Measurements from ENCODE around the gene CHMP5.

Gene CHMP5

GRCh38 chr9:33329979-33330378, 65.1 kb downstream of the CHMP5 start:
- no peak for TF ChIP-seq CTCF (IDR thresholded peaks at IDR 0.05; ENCODE audit: low read depth, low read length)

GRCh38 chr9:33331377-33331891, 66.6 kb downstream of the CHMP5 start:
- TF ChIP-seq CTCF (IDR thresholded peaks at IDR 0.05; ENCODE audit: low read depth, low read length), result no peak
- no peak for DNase-seq (ENCODE audit: extremely low read depth, low read depth)

More at GRCh38 chr9:33329979-33330378, 65.1 kb downstream of the CHMP5 start:
- DNase-seq (ENCODE audit: extremely low read depth, low read depth), result no peak
